Panc1 (cell line): Measurements from ENCODE around the gene ULK3. TPM values are rescaled to one million over a fixed set of nuclear protein-coding genes. Genes with fewer than 3 reads are reported as not detected.

Experiments
- ATAC-seq: fragments of 200-7000 bp; cut with Tn5 transposase; 2 replicates; pipeline ENCODE4 v1.9.1; 2020; ENCODE audit warnings: mild to moderate bottlenecking, moderate library complexity
- BruUV-seq: library from RNA; stranded (reverse); fragments of 400-500 nt; replicated peaks from 2 replicates; lab custom pipeline; 2021; lab: Mats Ljungman, UMichigan
- CTCF ChIA-PET: fragments of 300-600 bp; sonication (Branson Sonifier 250); formaldehyde crosslinking; loops from one replicate; lab custom pipeline; 2022; ENCODE audit warnings: antibody characterized with exemption; lab: Charles Lee
- POLR2A ChIA-PET: fragments of 300-600 bp; sonication (Branson Sonifier 250); formaldehyde crosslinking; loops from one replicate; lab custom pipeline; 2022; ENCODE audit warnings: antibody characterized with exemption; lab: Charles Lee
- DNase-seq: peaks from one replicate; pipeline ENCODE4 v3.0.0-alpha.2; 2010; ENCODE audit warnings: low read depth, low spot score
- H3K27ac ChIP-seq: 2 replicates; pipeline ENCODE4 v1.5.1; 2011; ENCODE audit warnings: mild to moderate bottlenecking, low read length, inconsistent platforms
- H3K27me3 ChIP-seq: fragments of 200-500 bp; sonication (Bioruptor generic); 2 replicates; pipeline ENCODE4 v1.6.0; 2014; ENCODE audit warnings: low read length, inconsistent platforms; ENCODE audit not compliant: control insufficient read depth, insufficient read depth
- H3K36me3 ChIP-seq: fragments of 200-500 bp; sonication (Bioruptor generic); 2 replicates; pipeline ENCODE4 v1.5.1; 2014; ENCODE audit warnings: inconsistent platforms, mild to moderate bottlenecking, low read length, moderate library complexity; ENCODE audit not compliant: control insufficient read depth, insufficient read depth
- H3K4me1 ChIP-seq: 2 replicates; pipeline ENCODE4 v1.5.1; 2011; ENCODE audit warnings: inconsistent platforms, mild to moderate bottlenecking, low read length, moderate library complexity; ENCODE audit not compliant: control insufficient read depth, insufficient read depth
- H3K4me3 ChIP-seq, 2 experiments: 2 replicates each; pipeline ENCODE4 v1.5.1; 2011 to 2012; ENCODE audit warnings: low read depth in 2 of 2, low read length in 2 of 2, mild to moderate bottlenecking in 2 of 2, inconsistent platforms in 1 of 2, moderate library complexity in 1 of 2
- H3K9me3 ChIP-seq: fragments of 200-500 bp; sonication (Bioruptor generic); 2 replicates; pipeline ENCODE4 v1.5.1; 2014; ENCODE audit warnings: low read depth, mild to moderate bottlenecking, inconsistent platforms, low read length, moderate library complexity; ENCODE audit not compliant: control insufficient read depth, insufficient read depth
- CTCF ChIP-seq: fragments of 450-650 bp; IDR thresholded peaks from 2 replicates; pipeline ENCODE4 v1.5.1; 2017; ENCODE audit warnings: mild to moderate bottlenecking
- POLR2AphosphoS5 ChIP-seq: IDR thresholded peaks from 2 replicates; pipeline ENCODE4 v1.6.1; 2012; ENCODE audit warnings: mild to moderate bottlenecking, low read depth, low read length, moderate library complexity
- REST ChIP-seq, 2 experiments: IDR thresholded peaks; 2 replicates each; pipeline ENCODE4 v1.6.1; 2011 to 2012; ENCODE audit warnings: low read depth in 2 of 2, control low read depth in 1 of 2, low read length in 1 of 2, mild to moderate bottlenecking in 1 of 2, moderate library complexity in 1 of 2; ENCODE audit not compliant: insufficient read depth in 1 of 2
- SIN3A ChIP-seq: IDR thresholded peaks from 2 replicates; pipeline ENCODE4 v1.6.1; 2012; ENCODE audit warnings: low read depth, mild to moderate bottlenecking, low read length, moderate library complexity, borderline replicate concordance; ENCODE audit not compliant: insufficient read depth
- TCF7L2 ChIP-seq: IDR thresholded peaks from 2 replicates; pipeline ENCODE4 v1.6.1; 2011; ENCODE audit warnings: mild to moderate bottlenecking, low read depth, low read length, inconsistent platforms
- in situ Hi-C: cut with HindIII; loops from 2 replicates; pipeline ENCODE4 v1.10.0; 2016; ENCODE audit warnings: low sequenced_read_pairs, low pct_unique_long_range_greater_than_20kb
- intact Hi-C: fragments of 100-400 bp; cut with micrococcal nuclease; formaldehyde crosslinking; loops from one replicate; pipeline ENCODE4 v1.10.0; 2022; ENCODE audit not compliant: unreplicated experiment
- total RNA-seq: library from RNA; stranded (reverse); gene quantifications from one replicate; pipeline ENCODE4 v1.2.1, GENCODE V29; 2021; ENCODE audit not compliant: unreplicated experiment

Gene ULK3
- total RNA-seq, 1 experiment from 2014 or later = 73.3 TPM

DNA sequence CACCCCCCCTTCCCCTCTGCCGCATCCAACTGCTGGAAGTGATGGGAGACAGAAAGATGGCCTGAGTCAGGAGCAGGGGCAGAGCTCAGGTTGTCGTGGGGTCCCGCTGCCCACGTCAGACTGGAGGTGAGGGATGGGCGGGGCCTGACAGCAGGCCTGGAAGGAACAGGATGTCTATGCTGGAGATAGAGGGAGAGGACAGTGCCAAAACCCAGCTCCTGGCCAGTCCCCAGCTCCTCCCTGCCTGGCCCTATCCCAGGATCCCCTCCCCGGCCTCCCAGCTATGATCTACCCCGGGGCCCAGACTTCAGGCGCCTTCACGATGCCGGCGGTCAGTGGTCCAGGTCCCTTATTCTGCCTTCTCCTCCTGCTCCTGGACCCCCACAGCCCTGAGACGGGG, 30.4 kb downstream of the ULK3 start, which contains the start of gene LMAN1L:
Gene LMAN1L, plus strand, starts transcription at position 303 of the 400 bp plus-strand sequence. Its CDS starts 20 bp downstream, at position 323.
- no peaks in the 10 kb centered on the region for H3K9me3 ChIP-seq
- peaks cover 4% of the 10 kb centered on the region; the same call in 1 of the 2 replicates for H3K4me1 ChIP-seq
- H3K36me3 ChIP-seq = no peaks in the 10 kb centered on the region
- no peak within 1 kb of the TSS for H3K27ac ChIP-seq
- DNase-seq (no peak), ATAC-seq (no peak)
- in situ Hi-C loops (no loop called here), intact Hi-C loops (no loop called here)
- H3K4me3 ChIP-seq = no peak within 1 kb of the TSS
- ChIA-PET POLR2A (interaction anchor here (0.5 kb wide), 1 partner anchor 145 kb away, joined by 7 read pairs; no protein-coding TSS in a partner anchor), CTCF (interaction anchor here (1.5 kb wide), 1 partner anchor 10 kb away, joined by 3 read pairs; no protein-coding TSS in a partner anchor)
- BruUV-seq = no TSS peak
- H3K27me3 ChIP-seq = no peaks in the 10 kb centered on the region
- TF ChIP-seq REST (IDR thresholded peaks at IDR 0.05; ENCODE audit: insufficient read depth in 1 of 2, low read depth in 2 of 2, low read length in 1 of 2) (no peak), TCF7L2 (no peak)

DNA sequence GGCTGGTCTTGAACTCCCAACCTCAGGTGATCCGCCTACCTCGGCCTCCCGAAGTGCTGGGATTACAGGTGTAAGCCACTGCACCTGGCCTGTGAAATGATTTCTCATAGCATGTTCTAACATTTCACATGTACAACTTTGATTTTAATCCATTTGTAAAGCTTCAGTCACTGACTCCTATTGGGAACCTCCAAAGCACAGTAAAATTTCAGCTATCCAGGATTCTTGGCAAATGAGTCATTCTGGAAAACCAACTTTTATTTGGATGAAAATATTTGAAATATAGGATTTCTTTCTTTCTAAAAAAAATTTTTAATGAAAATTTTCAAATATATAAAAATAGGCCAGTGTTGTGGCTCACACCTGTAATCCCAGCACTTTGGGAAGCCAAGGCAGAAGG, 33.0 kb downstream of the ULK3 start:
- Histone ChIP-seq H3K27me3 (no peaks in the 10 kb centered on the region), H3K9me3 (no peaks in the 10 kb centered on the region), H3K27ac (no peak overlapping the region), H3K4me3 (no peak overlapping the region), H3K4me1 (no peaks in the 10 kb centered on the region), H3K36me3 (no peaks in the 10 kb centered on the region)
- no peak for TF ChIP-seq SIN3A
- no peak for TF ChIP-seq CTCF
- no peak for TF ChIP-seq TCF7L2
- TF ChIP-seq POLR2AphosphoS5 = no peak
- no peak for TF ChIP-seq REST (IDR thresholded peaks at IDR 0.05; ENCODE audit: insufficient read depth in 1 of 2, low read depth in 2 of 2, low read length in 1 of 2)
- ATAC-seq (no peak), DNase-seq (no peak)
- no TSS peak for BruUV-seq
- in situ Hi-C loops = no loop called here
- intact Hi-C loops = no loop called here
- ChIA-PET POLR2A (interaction anchor here (0.6 kb wide), 1 partner anchor 37 kb away, joined by 3 read pairs; no protein-coding TSS in a partner anchor), CTCF (interaction anchor here (0.6 kb wide), 1 partner anchor 10 kb away, joined by 4 read pairs; no protein-coding TSS in a partner anchor)
